ENCODE results near the gene NDC80. TPM values are rescaled to one million over a fixed set of nuclear protein-coding genes. Genes with fewer than 3 reads are reported as not detected.

The NDC80 gene
- total RNA-seq, 2 donors from 2014 or later = 1.6 TPM; not detected in 1

- no peak for TF ChIP-seq CTCF (IDR thresholded peaks at IDR 0.05)
- H3K4me3 ChIP-seq = no peak overlapping the region
- H3K27ac ChIP-seq = no peak overlapping the region
- ATAC-seq (ENCODE audit: insufficient number of reproducible peaks, low FRiP score, low read depth) (no peak), DNase-seq (ENCODE audit: low spot score) (no peak)
- no peaks in the 10 kb centered on the region for H3K9me3 ChIP-seq
- no peaks in the 10 kb centered on the region for H3K36me3 ChIP-seq
- H3K27me3 ChIP-seq (replicated peaks; ENCODE audit: insufficient read depth) = no peaks in the 10 kb centered on the region
- H3K4me1 ChIP-seq (ENCODE audit: control insufficient read depth in 1 of 2, low read depth in 2 of 2) = no peaks in the 10 kb centered on the region
Observed at GRCh38 chr18:2642771-2643170, 71.4 kb downstream of the NDC80 start.

- H3K36me3 ChIP-seq = no peaks in the 10 kb centered on the region
- no peak for ATAC-seq (ENCODE audit: insufficient number of reproducible peaks, low FRiP score, low read depth)
- no peaks in the 10 kb centered on the region for H3K4me1 ChIP-seq (ENCODE audit: control insufficient read depth in 1 of 2, low read depth in 2 of 2)
- DNase-seq (ENCODE audit: low spot score) = no peak
- no peaks in the 10 kb centered on the region for H3K9me3 ChIP-seq
- H3K27me3 ChIP-seq (replicated peaks; ENCODE audit: insufficient read depth) = no peaks in the 10 kb centered on the region
- no peak for TF ChIP-seq CTCF (IDR thresholded peaks at IDR 0.05)
- no peak overlapping the region for H3K27ac ChIP-seq
- H3K4me3 ChIP-seq = no peak overlapping the region
Observed at GRCh38 chr18:2644535-2644934, 73.2 kb downstream of the NDC80 start.

- no peak for TF ChIP-seq CTCF (IDR thresholded peaks at IDR 0.05)
Observed at GRCh38 chr18:2651981-2652380, 80.6 kb downstream of the NDC80 start.

GRCh38 chr18:2653467-2653866, 82.1 kb downstream of the NDC80 start:
- ATAC-seq (ENCODE audit: insufficient number of reproducible peaks, low FRiP score, low read depth) (no peak), DNase-seq (ENCODE audit: low spot score) (no peak)
- H3K27me3 ChIP-seq (replicated peaks; ENCODE audit: insufficient read depth) = no peaks in the 10 kb centered on the region
- H3K4me3 ChIP-seq = no peak overlapping the region
- H3K9me3 ChIP-seq = no peaks in the 10 kb centered on the region
- no peaks in the 10 kb centered on the region for H3K36me3 ChIP-seq
- peaks cover 16 to 22% of the 10 kb centered on the region in 2 donors for H3K4me1 ChIP-seq (ENCODE audit: control insufficient read depth in 1 of 2, low read depth in 2 of 2)
- H3K27ac ChIP-seq = no peak overlapping the region
- TF ChIP-seq CTCF (IDR thresholded peaks at IDR 0.05) = no peak

More at GRCh38 chr18:2651981-2652380, 80.6 kb downstream of the NDC80 start:
- peaks cover 1 to 9% of the 10 kb centered on the region in 2 donors for H3K4me1 ChIP-seq (ENCODE audit: control insufficient read depth in 1 of 2, low read depth in 2 of 2)
- H3K27ac ChIP-seq = no peak overlapping the region
- H3K27me3 ChIP-seq (replicated peaks; ENCODE audit: insufficient read depth) = no peaks in the 10 kb centered on the region
- ATAC-seq (ENCODE audit: insufficient number of reproducible peaks, low FRiP score, low read depth) (no peak), DNase-seq (ENCODE audit: low spot score) (no peak)
- H3K4me3 ChIP-seq = no peak overlapping the region
- no peaks in the 10 kb centered on the region for H3K9me3 ChIP-seq
- no peaks in the 10 kb centered on the region for H3K36me3 ChIP-seq

GRCh38 chr18:2654169-2654927, 83.0 kb downstream of the NDC80 start:
- peak overlapping the region in 1 of 2 donors; percentile 99 for H3K27ac ChIP-seq

More at GRCh38 chr18:2654169-2654927, 83.0 kb downstream of the NDC80 start:
- Histone ChIP-seq H3K27me3 (replicated peaks; ENCODE audit: insufficient read depth) (no peaks in the 10 kb centered on the region), H3K36me3 (no peaks in the 10 kb centered on the region), H3K4me1 (ENCODE audit: control insufficient read depth in 1 of 2, low read depth in 2 of 2) (peaks cover 25 to 29% of the 10 kb centered on the region in 2 donors), H3K4me3 (peak overlapping the region; percentile 79), H3K9me3 (no peaks in the 10 kb centered on the region)
- ATAC-seq (ENCODE audit: insufficient number of reproducible peaks, low FRiP score, low read depth) (no peak), DNase-seq (ENCODE audit: low spot score) (no peak)
- TF ChIP-seq CTCF (IDR thresholded peaks at IDR 0.05) = no peak
